Measurements from ENCODE around the gene TMEM138.

GRCh38 chr11:61359516-61359915 lies 2.7 kb upstream of the TMEM138 start:
- no peak for TF ChIP-seq CTCF (IDR thresholded peaks at IDR 0.05; ENCODE audit: insufficient read depth, low read length)
- no peak for TF ChIP-seq POLR2AphosphoS5 (IDR thresholded peaks at IDR 0.05; ENCODE audit: low read depth)
- no peak for TF ChIP-seq REST (IDR thresholded peaks at IDR 0.05; ENCODE audit: insufficient replicate concordance, low read depth)
- TF ChIP-seq GABPA (IDR thresholded peaks at IDR 0.05; ENCODE audit: low read depth): no peak
